Activated naive CD4-positive, alpha-beta T cell treated with anti-CD3 and anti-CD28 coated beads, Interleukin-2, amount 50 U/mL, for 24 hours (primary cell): ENCODE data around the gene SNX17.
A peak's percentile ranks its signal among the peaks of the same experiment; 100 is the strongest.
"Not testable (repeated sequence)": the region's sequence is repeated elsewhere in the genome, so short reads cannot be mapped to it uniquely, and the experiment has no call there.

Experiments
- H3K27ac Mint-ChIP-seq: one replicate; pipeline ENCODE4 v1.8.0; 2021; ENCODE audit warnings: mild to moderate bottlenecking, mixed read lengths
- H3K27me3 Mint-ChIP-seq: one replicate; pipeline ENCODE4 v1.8.0; 2021; ENCODE audit warnings: mixed read lengths
- H3K36me3 Mint-ChIP-seq: one replicate; pipeline ENCODE4 v1.8.0; 2021; ENCODE audit warnings: mixed read lengths
- H3K4me1 Mint-ChIP-seq: one replicate; pipeline ENCODE4 v1.8.0; 2021; ENCODE audit warnings: mixed read lengths
- H3K4me3 Mint-ChIP-seq: one replicate; pipeline ENCODE4 v1.8.0; 2021; ENCODE audit warnings: mild to moderate bottlenecking, mixed read lengths
- H3K9me3 Mint-ChIP-seq: one replicate; pipeline ENCODE4 v1.8.0; 2021; ENCODE audit warnings: mixed read lengths

The SNX17 gene

GRCh38 chr2:27409321-27410073, 39.1 kb downstream of the SNX17 start, which contains the start of gene PPM1G:
Gene PPM1G, minus strand, starts transcription at chr2:27409591. Its CDS starts 169 bp downstream, at chr2:27409422.
- H3K9me3 Mint-ChIP-seq, result no peaks in the 10 kb centered on the region

GRCh38 chr2:27412419-27413152, 42.2 kb downstream of the SNX17 start:
- H3K27me3 Mint-ChIP-seq, result peaks cover 2% of the 10 kb centered on the region
- H3K27ac Mint-ChIP-seq, result no peak overlapping the region
- H3K4me1 Mint-ChIP-seq, result peaks cover 19% of the 10 kb centered on the region
- peaks cover 2% of the 10 kb centered on the region for H3K36me3 Mint-ChIP-seq
- H3K9me3 Mint-ChIP-seq, result no peaks in the 10 kb centered on the region
- no peak overlapping the region for H3K4me3 Mint-ChIP-seq

More at GRCh38 chr2:27409321-27410073, 39.1 kb downstream of the SNX17 start, which contains the start of gene PPM1G:
- Mint-ChIP-seq H3K4me1 (peaks cover 35% of the 10 kb centered on the region), H3K36me3 (peaks cover 6% of the 10 kb centered on the region), H3K27ac (peak within 1 kb of the TSS; percentile 96), H3K4me3 (peak within 1 kb of the TSS; percentile 96), H3K27me3 (peaks cover 2% of the 10 kb centered on the region)

- Mint-ChIP-seq H3K27me3 (peaks cover 2% of the 10 kb centered on the region), H3K4me3 (no peak overlapping the region), H3K36me3 (no peaks in the 10 kb centered on the region), H3K4me1 (peaks cover 3% of the 10 kb centered on the region), H3K27ac (no peak overlapping the region), H3K9me3 (no peaks in the 10 kb centered on the region)
Observed at GRCh38 chr2:27416151-27416550, 45.7 kb downstream of the SNX17 start.

GRCh38 chr2:27420996-27421395, 50.6 kb downstream of the SNX17 start:
- no peak overlapping the region for H3K27ac Mint-ChIP-seq
- H3K9me3 Mint-ChIP-seq, result no peaks in the 10 kb centered on the region
- no peaks in the 10 kb centered on the region for H3K4me1 Mint-ChIP-seq
- no peak overlapping the region for H3K4me3 Mint-ChIP-seq
- no peaks in the 10 kb centered on the region for H3K36me3 Mint-ChIP-seq
- no peaks in the 10 kb centered on the region for H3K27me3 Mint-ChIP-seq

GRCh38 chr2:27421660-27422250, 51.3 kb downstream of the SNX17 start:
- H3K9me3 Mint-ChIP-seq, result no peaks in the 10 kb centered on the region
- no peaks in the 10 kb centered on the region for H3K27me3 Mint-ChIP-seq
- no peaks in the 10 kb centered on the region for H3K4me1 Mint-ChIP-seq
- H3K27ac Mint-ChIP-seq, result no peak overlapping the region
- H3K4me3 Mint-ChIP-seq, result no peak overlapping the region
- no peaks in the 10 kb centered on the region for H3K36me3 Mint-ChIP-seq

- H3K9me3 Mint-ChIP-seq, result no peaks in the 10 kb centered on the region
- peaks cover 5% of the 10 kb centered on the region for H3K4me1 Mint-ChIP-seq
- H3K27me3 Mint-ChIP-seq, result no peaks in the 10 kb centered on the region
- no peaks in the 10 kb centered on the region for H3K36me3 Mint-ChIP-seq
- no peak overlapping the region for H3K27ac Mint-ChIP-seq
- no peak overlapping the region for H3K4me3 Mint-ChIP-seq
Observed at GRCh38 chr2:27422958-27423357, 52.5 kb downstream of the SNX17 start.

- peaks cover 12% of the 10 kb centered on the region for H3K4me1 Mint-ChIP-seq
- H3K27ac Mint-ChIP-seq, H3K9me3 Mint-ChIP-seq, H3K36me3 Mint-ChIP-seq, H3K4me3 Mint-ChIP-seq, H3K27me3 Mint-ChIP-seq: not testable (repeated sequence)
Observed at GRCh38 chr2:27425039-27425438, 54.6 kb downstream of the SNX17 start.
